Subcutaneous abdominal adipose tissue (tissue), 5 donors: ENCODE results near the gene KDSR.

ENCODE experiments used
- H3K27ac ChIP-seq: one replicate; pipeline ENCODE4 v1.7.0; 2013; ENCODE audit warnings: low read depth, mild to moderate bottlenecking, inconsistent platforms, low read length, moderate library complexity
- H3K27me3 ChIP-seq, 5 donors: one replicate each; pipeline ENCODE4 v1.7.0; 2013; ENCODE audit warnings: low read length in 5 of 5, inconsistent platforms in 1 of 5; ENCODE audit not compliant: control insufficient read depth in 5 of 5, insufficient read depth in 4 of 5
- H3K36me3 ChIP-seq, 5 donors: one replicate each; pipeline ENCODE4 v1.7.0; 2013; ENCODE audit warnings: low read length in 5 of 5; ENCODE audit not compliant: control insufficient read depth in 5 of 5, insufficient read depth in 5 of 5
- H3K4me1 ChIP-seq, 5 donors: one replicate each; pipeline ENCODE4 v1.7.0; 2013; ENCODE audit warnings: low read length in 5 of 5, mild to moderate bottlenecking in 3 of 5, moderate library complexity in 1 of 5; ENCODE audit not compliant: control insufficient read depth in 5 of 5, insufficient read depth in 5 of 5
- H3K4me3 ChIP-seq, 5 donors: one replicate each; pipeline ENCODE4 v1.7.0; 2013; ENCODE audit warnings: low read length in 5 of 5, low read depth in 1 of 5
- H3K9ac ChIP-seq, 5 donors: one replicate each; pipeline ENCODE4 v1.7.0; 2013; ENCODE audit warnings: low read length in 5 of 5, mild to moderate bottlenecking in 4 of 5, moderate library complexity in 3 of 5
- H3K9me3 ChIP-seq, 5 donors: one replicate each; pipeline ENCODE4 v1.7.0; 2013; ENCODE audit warnings: low read length in 5 of 5; ENCODE audit not compliant: control insufficient read depth in 5 of 5
- donor health status: healthy.
- donor health status: healthy.
- donor health status: healthy.
- donor health status: healthy.
- donor health status: healthy.

The KDSR gene

DNA sequence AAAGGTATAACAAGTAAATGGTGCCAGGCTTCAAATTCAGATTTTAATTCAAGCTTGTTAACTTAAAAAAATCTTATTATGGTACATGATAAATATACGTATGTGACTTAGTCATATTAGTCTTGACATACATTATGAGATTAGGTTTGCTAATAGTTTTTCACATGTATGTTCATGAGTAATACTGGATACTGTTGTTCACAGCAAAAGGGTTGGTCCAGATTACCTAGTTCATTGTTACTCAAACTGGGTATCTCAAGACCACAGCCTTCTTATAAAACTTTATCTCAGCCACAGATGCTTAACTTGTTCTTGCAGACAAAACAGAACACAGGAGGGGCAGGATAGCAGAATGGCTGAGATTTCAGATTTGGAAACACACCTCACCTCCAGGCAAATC is 28.5 kb upstream of the KDSR start:
- Histone ChIP-seq H3K4me3 (no peak overlapping the region), H3K27me3 (no peaks in the 10 kb centered on the region), H3K4me1 (no peaks in the 10 kb centered on the region), H3K36me3 (peaks cover 34 to 84% (median 60%) of the 10 kb centered on the region in 5 donors), H3K9me3 (no peaks in the 10 kb centered on the region), H3K9ac (no peak overlapping the region), H3K27ac (no peak overlapping the region)

- H3K36me3 ChIP-seq, result peaks cover 28 to 84% (median 60%) of the 10 kb centered on the region in 5 donors
- no peak overlapping the region for H3K4me3 ChIP-seq
- H3K9ac ChIP-seq, result no peak overlapping the region
- no peaks in the 10 kb centered on the region for H3K27me3 ChIP-seq
- H3K4me1 ChIP-seq, result no peaks in the 10 kb centered on the region
- no peak overlapping the region for H3K27ac ChIP-seq
- H3K9me3 ChIP-seq, result no peaks in the 10 kb centered on the region
These were observed 27.9 kb upstream of the KDSR start for GRCh38 chr18:63394954-63395353.

- H3K27me3 ChIP-seq, result no peaks in the 10 kb centered on the region
- H3K36me3 ChIP-seq, result peaks cover 10 to 38% (median 20%) of the 10 kb centered on the region in 5 donors
- peaks cover 0 to 3% (median 1%) of the 10 kb centered on the region in 5 donors for H3K9me3 ChIP-seq
- H3K4me3 ChIP-seq, result no peak overlapping the region
- no peak overlapping the region for H3K27ac ChIP-seq
- no peaks in the 10 kb centered on the region for H3K4me1 ChIP-seq
- no peak overlapping the region for H3K9ac ChIP-seq
These were observed 20.9 kb upstream of the KDSR start for GRCh38 chr18:63387861-63388260.

DNA sequence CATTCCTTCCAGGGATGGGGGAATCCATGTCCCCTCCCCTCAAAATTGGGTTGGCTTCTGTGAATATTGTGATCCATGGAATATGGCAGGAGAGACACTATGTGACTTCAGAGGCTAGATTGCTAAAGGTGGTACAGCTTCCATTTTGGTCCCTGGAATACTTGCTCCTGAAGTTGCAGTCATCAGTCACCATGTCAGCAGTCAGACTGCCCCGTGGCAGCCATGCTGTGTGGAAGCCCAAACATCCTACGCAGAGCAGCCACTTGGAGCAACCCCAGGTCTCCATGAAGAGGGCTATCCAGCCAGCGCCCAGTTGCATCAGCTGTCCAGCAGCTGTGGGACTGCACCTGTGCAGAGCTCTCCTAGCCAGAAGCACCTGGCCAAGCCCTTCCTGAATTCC is 15.8 kb upstream of the KDSR start:
- Histone ChIP-seq H3K9ac (no peak overlapping the region), H3K4me1 (no peaks in the 10 kb centered on the region), H3K9me3 (peaks cover 0 to 4% (median 4%) of the 10 kb centered on the region in 5 donors), H3K36me3 (peaks cover 0 to 7% (median 0%) of the 10 kb centered on the region in 5 donors), H3K27me3 (no peaks in the 10 kb centered on the region), H3K27ac (no peak overlapping the region), H3K4me3 (no peak overlapping the region)

DNA sequence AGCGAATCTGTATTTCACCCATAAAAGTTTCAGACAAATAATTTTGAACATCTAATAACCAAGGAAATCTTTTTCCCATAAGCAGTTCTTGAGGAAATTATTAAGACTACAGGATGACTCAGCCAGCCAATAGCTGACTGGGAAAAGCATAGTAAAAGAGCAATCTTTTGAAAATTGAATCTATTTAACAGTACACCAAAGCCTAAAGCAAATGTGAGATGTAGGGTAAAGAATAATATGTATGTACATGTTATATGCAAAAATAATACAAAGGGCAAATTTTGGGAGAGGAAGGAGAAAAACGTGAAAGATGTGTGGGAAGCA is 12.6 kb upstream of the KDSR start:
- Histone ChIP-seq H3K9me3 (peaks cover 0 to 13% (median 12%) of the 10 kb centered on the region in 5 donors), H3K9ac (no peak overlapping the region), H3K4me1 (no peaks in the 10 kb centered on the region), H3K27ac (no peak overlapping the region), H3K36me3 (peaks cover 0 to 3% (median 0%) of the 10 kb centered on the region in 5 donors), H3K27me3 (no peaks in the 10 kb centered on the region), H3K4me3 (no peak overlapping the region)

- peaks cover 0 to 3% (median 0%) of the 10 kb centered on the region in 5 donors for H3K36me3 ChIP-seq
These were observed 12.1 kb upstream of the KDSR start for GRCh38 chr18:63378919-63379638.

DNA sequence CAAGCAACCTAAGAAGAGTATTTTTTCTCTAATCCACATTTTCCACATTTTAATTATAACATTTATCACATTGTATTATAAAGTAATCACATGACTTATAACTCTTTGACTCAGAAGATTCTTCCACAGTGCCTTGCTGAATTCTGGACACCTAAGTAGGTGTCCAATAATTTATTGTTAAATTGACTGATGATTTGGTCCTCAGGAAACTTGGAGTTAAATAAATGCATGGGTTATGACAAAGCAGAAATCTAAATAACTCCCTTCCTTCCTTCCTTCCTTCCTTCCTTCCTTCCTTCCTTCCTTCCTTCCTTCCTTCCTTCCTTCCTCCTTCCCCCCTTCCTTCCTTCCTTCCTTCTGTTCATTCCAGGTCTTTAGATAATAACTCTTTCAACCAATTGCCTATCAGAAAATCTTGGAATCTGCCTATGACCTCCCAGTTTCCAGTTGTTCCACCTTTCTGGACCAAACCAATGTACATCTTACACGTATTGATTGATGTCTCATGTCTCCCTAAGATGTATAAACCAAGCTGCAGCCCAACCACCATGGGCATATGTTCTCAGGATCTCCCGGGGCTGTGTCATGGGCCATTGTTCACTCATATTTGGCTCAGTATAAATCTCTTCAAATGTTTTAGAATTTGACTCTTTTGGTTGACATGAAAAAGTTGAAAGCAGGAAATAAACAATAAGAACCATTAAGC is 10.4 kb upstream of the KDSR start:
- H3K36me3 ChIP-seq, result no peaks in the 10 kb centered on the region
- no peak overlapping the region for H3K27ac ChIP-seq

More at GRCh38 chr18:63378919-63379638, 12.1 kb upstream of the KDSR start:
- no peak overlapping the region for H3K9ac ChIP-seq
- H3K9me3 ChIP-seq, result peaks cover 0 to 13% (median 12%) of the 10 kb centered on the region in 5 donors
- no peak overlapping the region for H3K4me3 ChIP-seq
- H3K4me1 ChIP-seq, result no peaks in the 10 kb centered on the region
- no peaks in the 10 kb centered on the region for H3K27me3 ChIP-seq
- no peak overlapping the region for H3K27ac ChIP-seq

GRCh38 chr18:63376538-63376937 is 9.5 kb upstream of the KDSR start:
- peaks cover 0 to 13% (median 9%) of the 10 kb centered on the region in 5 donors for H3K9me3 ChIP-seq
- no peaks in the 10 kb centered on the region for H3K4me1 ChIP-seq
- H3K36me3 ChIP-seq, result no peaks in the 10 kb centered on the region

More for the DNA sequence above, 10.4 kb upstream of the KDSR start:
- Histone ChIP-seq H3K9ac (no peak overlapping the region), H3K9me3 (peaks cover 0 to 13% (median 9%) of the 10 kb centered on the region in 5 donors), H3K27me3 (no peaks in the 10 kb centered on the region), H3K4me3 (no peak overlapping the region), H3K4me1 (no peaks in the 10 kb centered on the region)

DNA sequence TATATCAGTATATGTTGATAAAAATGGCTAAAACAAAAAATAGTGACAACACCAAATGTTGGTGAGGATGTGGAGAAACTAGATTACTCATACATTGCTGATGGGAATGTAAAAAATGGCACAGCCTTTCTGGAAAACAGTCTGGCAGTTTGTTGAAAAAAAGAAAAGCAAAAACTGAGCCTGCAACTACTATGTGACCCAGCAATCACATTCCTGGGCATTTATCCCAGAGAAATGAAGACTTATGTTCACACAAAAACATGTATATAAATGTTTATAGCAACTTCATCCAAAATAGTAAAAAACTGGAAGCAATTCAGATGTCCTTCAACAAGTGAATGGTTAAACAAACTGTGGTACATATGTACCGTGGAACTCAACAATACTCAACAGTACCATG is 7.5 kb upstream of the KDSR start:
- no peaks in the 10 kb centered on the region for H3K27me3 ChIP-seq
- no peak overlapping the region for H3K4me3 ChIP-seq
- no peak overlapping the region for H3K27ac ChIP-seq
- peaks cover 0 to 13% (median 9%) of the 10 kb centered on the region in 5 donors for H3K9me3 ChIP-seq
- no peaks in the 10 kb centered on the region for H3K4me1 ChIP-seq
- H3K9ac ChIP-seq, result no peak overlapping the region
- no peaks in the 10 kb centered on the region for H3K36me3 ChIP-seq

More at GRCh38 chr18:63376538-63376937, 9.5 kb upstream of the KDSR start:
- no peak overlapping the region for H3K27ac ChIP-seq
- no peak overlapping the region for H3K9ac ChIP-seq
- no peak overlapping the region for H3K4me3 ChIP-seq
- no peaks in the 10 kb centered on the region for H3K27me3 ChIP-seq

GRCh38 chr18:63373161-63373560 is 6.2 kb upstream of the KDSR start:
- Histone ChIP-seq H3K36me3 (no peaks in the 10 kb centered on the region), H3K27ac (no peak overlapping the region), H3K9ac (no peak overlapping the region), H3K27me3 (no peaks in the 10 kb centered on the region), H3K9me3 (peaks cover 0 to 13% (median 9%) of the 10 kb centered on the region in 5 donors), H3K4me3 (no peak overlapping the region), H3K4me1 (peaks cover 0 to 4% (median 2%) of the 10 kb centered on the region in 5 donors)
